GM23338 (cell line): Measurements from ENCODE around the gene SNX7. TPM values are rescaled to one million over a fixed set of nuclear protein-coding genes. Genes with fewer than 3 reads are reported as not detected.

ENCODE experiments used
- ATAC-seq: fragments of 200-7000 bp; cut with Tn5 transposase; 3 replicates; pipeline ENCODE4 v1.9.1; 2020
- DNase-seq: peaks from one replicate; pipeline ENCODE4 v3.0.0-alpha.2; 2015; ENCODE audit warnings: low spot score
- H2AFZ ChIP-seq: fragments of 200-600 bp; sonication (generic); 2 replicates; pipeline ENCODE4 v1.8.0; 2016; ENCODE audit warnings: antibody characterized with exemption, mild to moderate bottlenecking, moderate library complexity
- H3F3A ChIP-seq: fragments of 200-600 bp; sonication (generic); replicated peaks from 2 replicates; pipeline ENCODE4 v1.8.0; 2017; ENCODE audit warnings: antibody characterized with exemption, mixed run types, low read depth
- H3K27ac ChIP-seq: fragments of 200-600 bp; sonication (generic); 2 replicates; pipeline ENCODE4 v1.6.1; 2016; ENCODE audit warnings: low read depth
- H3K27me3 ChIP-seq: fragments of 200-600 bp; sonication (generic); 2 replicates; pipeline ENCODE4 v1.8.0; 2016; ENCODE audit warnings: mild to moderate bottlenecking, mixed run types, moderate library complexity; ENCODE audit not compliant: insufficient read depth
- H3K36me3 ChIP-seq: fragments of 200-600 bp; sonication (generic); 2 replicates; pipeline ENCODE4 v1.8.0; 2016; ENCODE audit warnings: mild to moderate bottlenecking; ENCODE audit not compliant: insufficient read depth
- H3K4me1 ChIP-seq: fragments of 200-600 bp; sonication (generic); 2 replicates; pipeline ENCODE4 v1.8.0; 2016; ENCODE audit warnings: mild to moderate bottlenecking, moderate library complexity; ENCODE audit not compliant: insufficient read depth
- H3K4me2 ChIP-seq: fragments of 200-600 bp; sonication (generic); 2 replicates; pipeline ENCODE4 v1.7.1; 2017; ENCODE audit warnings: mixed run types
- H3K4me3 ChIP-seq: fragments of 200-600 bp; sonication (generic); 2 replicates; pipeline ENCODE4 v1.6.1; 2016; ENCODE audit warnings: mixed run types
- H3K79me2 ChIP-seq: fragments of 200-600 bp; sonication (generic); replicated peaks from 2 replicates; pipeline ENCODE4 v1.8.0; 2017; ENCODE audit warnings: mild to moderate bottlenecking; ENCODE audit not compliant: insufficient read depth
- H3K9me2 ChIP-seq: fragments of 200-600 bp; sonication (generic); 2 replicates; pipeline ENCODE4 v1.8.0; 2017; ENCODE audit not compliant: insufficient read depth
- H4K20me1 ChIP-seq: fragments of 200-600 bp; sonication (generic); replicated peaks from 2 replicates; pipeline ENCODE4 v1.8.0; 2017; ENCODE audit warnings: mild to moderate bottlenecking; ENCODE audit not compliant: insufficient read depth
- H3K27ac Mint-ChIP-seq: 2 replicates; pipeline ENCODE4 v1.8.0; 2020; ENCODE audit warnings: inconsistent platforms, mild to moderate bottlenecking, moderate library complexity, mixed read lengths
- H3K27me3 Mint-ChIP-seq: 3 replicates; pipeline ENCODE4 v1.8.0; 2022; ENCODE audit warnings: low read depth, mild to moderate bottlenecking, moderate library complexity, mixed read lengths, inconsistent platforms; ENCODE audit not compliant: insufficient read depth, poor library complexity
- H3K36me3 Mint-ChIP-seq: 3 replicates; pipeline ENCODE4 v1.8.0; 2021; ENCODE audit warnings: low read depth, mild to moderate bottlenecking, inconsistent platforms, moderate library complexity, mixed read lengths
- H3K4me1 Mint-ChIP-seq: 3 replicates; pipeline ENCODE4 v1.8.0; 2020; ENCODE audit warnings: mild to moderate bottlenecking, inconsistent platforms, mixed read lengths
- H3K4me3 Mint-ChIP-seq: 3 replicates; pipeline ENCODE4 v1.8.0; 2021; ENCODE audit warnings: moderate library complexity, mild to moderate bottlenecking, inconsistent platforms, mixed read lengths
- H3K9me3 Mint-ChIP-seq: 3 replicates; pipeline ENCODE4 v1.8.0; 2020; ENCODE audit warnings: moderate library complexity, mild to moderate bottlenecking, inconsistent platforms, mixed read lengths
- CREB1 ChIP-seq: fragments of 250-450 bp; sonication (Bioruptor Pico); IDR thresholded peaks from 2 replicates; pipeline ENCODE4 v1.5.0; 2020; ENCODE audit warnings: low read depth, mild to moderate bottlenecking, moderate library complexity
- ETS1 ChIP-seq: IDR thresholded peaks from 2 replicates; pipeline ENCODE4 v1.6.1; 2016; ENCODE audit warnings: antibody characterized with exemption
- EZH2 ChIP-seq: fragments of 200-600 bp; sonication (generic); IDR thresholded peaks from one replicate; pipeline ENCODE4 v1.8.0; 2017; ENCODE audit warnings: antibody characterized with exemption, mild to moderate bottlenecking, low read depth; ENCODE audit not compliant: unreplicated experiment
- EZH2phosphoT487 ChIP-seq: fragments of 200-600 bp; sonication (generic); IDR thresholded peaks from one replicate; pipeline ENCODE4 v1.8.1; 2018; ENCODE audit warnings: antibody characterized with exemption; ENCODE audit not compliant: unreplicated experiment
- JUNB ChIP-seq: IDR thresholded peaks from one replicate; pipeline ENCODE4 v1.6.1; 2016; ENCODE audit warnings: antibody characterized with exemption; ENCODE audit not compliant: unreplicated experiment
- POLR2AphosphoS5 ChIP-seq: IDR thresholded peaks from 2 replicates; pipeline ENCODE4 v1.6.1; 2016; ENCODE audit warnings: antibody characterized with exemption, low read depth
- ZNF114 ChIP-seq: fragments of 250-450 bp; sonication (Bioruptor Pico); IDR thresholded peaks from 2 replicates; pipeline ENCODE4 v1.5.0; 2020; ENCODE audit warnings: mild to moderate bottlenecking, moderate library complexity
- ZNF331 ChIP-seq: fragments of 250-450 bp; sonication (Bioruptor Pico); IDR thresholded peaks from 2 replicates; pipeline ENCODE4 v1.5.0; 2020; ENCODE audit warnings: low read depth, mild to moderate bottlenecking, moderate library complexity
- ZNF462 ChIP-seq: fragments of 250-450 bp; sonication (Bioruptor Pico); IDR thresholded peaks from 2 replicates; pipeline ENCODE4 v1.5.0; 2020; ENCODE audit warnings: mild to moderate bottlenecking, moderate library complexity
- polyA plus RNA-seq: library from polyadenylated mRNA; unstranded; fragments of >200 nt; fragmentation: Nextera tagmentation; extraction: Ambion mirVana; gene quantifications from 2 replicates; pipeline ENCODE4 v1.2.1, GENCODE V29; 2016
- total RNA-seq: library from RNA; depleted of rRNA; stranded (reverse); fragments of >200 nt; shearing (Covaris generic); gene quantifications from 2 replicates; pipeline ENCODE4 v1.2.3, GENCODE V29; 2014

The SNX7 gene
- total and polyA plus RNA-seq, 2 experiments from 2014 or later = 20.4 to 23.0 TPM

- no peak for TF ChIP-seq ZNF462 (CRISPR knock-in tag)
- no peak for TF ChIP-seq ZNF114 (CRISPR knock-in tag)
Measured at GRCh38 chr1:98705591-98705990, 44.1 kb downstream of the SNX7 start (continued).

GRCh38 chr1:98706173-98706843 is 44.8 kb downstream of the SNX7 start:
- no peaks in the 10 kb centered on the region for H3K36me3 ChIP-seq
- H3K79me2 ChIP-seq = no peaks in the 10 kb centered on the region
- no peak overlapping the region for H3K4me3 ChIP-seq
- H3K27ac Mint-ChIP-seq = no peak overlapping the region
- ATAC-seq = no peak
- no peaks in the 10 kb centered on the region for H4K20me1 ChIP-seq
- H3K27ac ChIP-seq = no peak overlapping the region
- H3K27me3 ChIP-seq = no peaks in the 10 kb centered on the region
- no peak overlapping the region for H3K4me3 Mint-ChIP-seq
- TF ChIP-seq EZH2phosphoT487 (no peak), JUNB (no peak), ETS1 (no peak), POLR2AphosphoS5 (no peak), CREB1 (CRISPR knock-in tag) (no peak), ZNF331 (no peak), ZNF462 (CRISPR knock-in tag) (no peak), EZH2 (no peak)
- no peaks in the 10 kb centered on the region for H3K36me3 Mint-ChIP-seq
- no peaks in the 10 kb centered on the region for H3K9me2 ChIP-seq
- H3K9me3 Mint-ChIP-seq = no peaks in the 10 kb centered on the region
- no peak overlapping the region for H2AFZ ChIP-seq
- no peaks in the 10 kb centered on the region for H3F3A ChIP-seq
- DNase-seq = no peak
- H3K4me2 ChIP-seq = no peak overlapping the region
- H3K27me3 Mint-ChIP-seq = no peaks in the 10 kb centered on the region
- H3K4me1 ChIP-seq = no peaks in the 10 kb centered on the region
- H3K4me1 Mint-ChIP-seq = no peaks in the 10 kb centered on the region
